ENCODE results near the gene WDR70. TPM values are rescaled to one million over a fixed set of nuclear protein-coding genes. Genes with fewer than 3 reads are reported as not detected.
"Not testable (repeated sequence)": the region's sequence is repeated elsewhere in the genome, so short reads cannot be mapped to it uniquely, and the experiment has no call there.

Gene WDR70
- total and polyA plus RNA-seq, 2 of the 8 experiments (the other 6 are each of a cell fraction or from before 2014, with no cell fraction given): 10.6 to 37.4 TPM

DNA sequence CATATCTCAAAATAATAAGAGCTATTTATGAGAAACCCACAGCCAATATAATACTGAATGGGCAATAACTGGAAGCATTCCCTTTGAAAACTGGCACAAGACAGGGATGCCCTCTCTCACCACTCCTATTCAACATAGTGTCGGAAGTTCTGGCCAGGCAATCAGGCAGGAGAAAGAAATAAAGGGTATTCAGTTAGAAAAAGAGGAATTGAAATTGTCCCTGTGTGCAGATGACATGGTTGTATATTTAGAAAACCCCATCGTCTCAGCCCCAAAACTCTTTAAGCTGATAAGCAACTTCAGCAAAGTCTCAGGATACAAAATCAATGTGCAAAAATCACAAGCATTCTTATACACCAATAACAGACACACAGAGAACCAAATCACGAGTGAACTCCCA lies 66.7 kb downstream of the WDR70 start:
- POLR2A ChIA-PET (ENCODE audit: partially characterized antibody); H3K9ac ChIP-seq (replicated peaks in 1 of 4; ENCODE audit: extremely low read depth in 1 of 4, low read depth in 3 of 4, low read length in 3 of 4); H3K36me3 ChIP-seq (ENCODE audit: control insufficient read depth in 2 of 4, insufficient read depth in 4 of 4, low read length in 3 of 4); H3K14ac ChIP-seq (ENCODE audit: insufficient read length); H3K79me2 ChIP-seq (ENCODE audit: control insufficient read depth in 1 of 2, insufficient read depth in 2 of 2, low read length in 2 of 2); H3K56ac ChIP-seq (replicated peaks; ENCODE audit: insufficient read length, low read depth, low read length); H2AK5ac ChIP-seq (ENCODE audit: low read depth, low read length); H3K4me1 ChIP-seq (replicated peaks in 1 of 4; ENCODE audit: control insufficient read depth in 3 of 4, insufficient read depth in 4 of 4, low read length in 3 of 4); CTCF ChIA-PET (ENCODE audit: partially characterized antibody); DNase-seq (ENCODE audit: low read depth in 1 of 2, low spot score in 2 of 2); H3K18ac ChIP-seq (ENCODE audit: extremely low read depth, low read length); H3K4me3 ChIP-seq (ENCODE audit: extremely low read depth in 1 of 4, insufficient read depth in 2 of 4, low read depth in 3 of 4, low read length in 4 of 4); H2BK5ac ChIP-seq (ENCODE audit: low read depth, low read length); H2BK20ac ChIP-seq (ENCODE audit: low read length); H2BK15ac ChIP-seq (ENCODE audit: low read length); H4K20me1 ChIP-seq (replicated peaks in 1 of 2; ENCODE audit: control insufficient read depth in 1 of 2, insufficient read depth in 2 of 2, low read length in 2 of 2); H3K23me2 ChIP-seq (ENCODE audit: low read depth, low read length); H3K4ac ChIP-seq (replicated peaks; ENCODE audit: insufficient read length, low read depth, low read length); H2BK120ac ChIP-seq (replicated peaks; ENCODE audit: low read depth, low read length); H3K9me3 ChIP-seq (ENCODE audit: insufficient read depth in 2 of 2, low read depth in 1 of 2, low read length in 1 of 2); H4K5ac ChIP-seq (ENCODE audit: insufficient read length, low read depth, low read length); H2AFZ ChIP-seq (ENCODE audit: low read length); H3K23ac ChIP-seq (ENCODE audit: insufficient read length); H3K27ac ChIP-seq (ENCODE audit: low read depth, low read length); FAIRE-seq; H2BK12ac ChIP-seq (ENCODE audit: low read depth, low read length); H3K27me3 ChIP-seq (replicated peaks in 1 of 4; ENCODE audit: control insufficient read depth in 3 of 4, extremely low read depth in 1 of 4, insufficient read depth in 3 of 4, low read length in 3 of 4); H3K79me1 ChIP-seq (ENCODE audit: low read depth, low read length); H4K91ac ChIP-seq (replicated peaks; ENCODE audit: insufficient read length, low read length); H4K8ac ChIP-seq (ENCODE audit: extremely low read depth, insufficient read depth, low read length); H3K4me2 ChIP-seq (ENCODE audit: insufficient read depth in 1 of 2, low read depth in 2 of 2, low read length in 2 of 2): not testable (repeated sequence)
- WGBS, 2 experiments (ENCODE audit: extremely low coverage in 1 of 2, insufficient coverage in 1 of 2, insufficient read length in 1 of 2, insufficient replicate concordance in 2 of 2, low coverage in 1 of 2, low lambda C conversion rate in 2 of 2, missing lambda C conversion rate in 1 of 2): 77% methylated on average over 2 of the region's 3 CpGs; no CpG with 5 or more reads in 1 of the 2 experiments
